BLaER1 treated with 17β-estradiol and CSF1 and Interleukin-3, amounts not matched to agents 10 nM and 100 nM (cell line): ENCODE data around the gene UROS.

Experiments used
- H3K27ac ChIP-seq, 11 experiments: shearing (Covaris generic); formaldehyde crosslinking; 2 replicates each; pipeline ENCODE4 v1.8.1; 2022
- H3K27me3 ChIP-seq, 11 experiments: shearing (Covaris generic); formaldehyde crosslinking; 2 replicates each; pipeline ENCODE4 v1.8.1; 2022
- H3K36me3 ChIP-seq, 11 experiments: shearing (Covaris generic); formaldehyde crosslinking; 2 replicates each; pipeline ENCODE4 v1.8.1; 2022
- H3K4me1 ChIP-seq, 10 experiments: shearing (Covaris generic); formaldehyde crosslinking; 2 replicates each; pipeline ENCODE4 v1.8.1; 2022
- H3K4me2 ChIP-seq, 11 experiments: shearing (Covaris generic); formaldehyde crosslinking; 2 replicates each; pipeline ENCODE4 v1.8.1; 2022
- H3K4me3 ChIP-seq, 10 experiments: shearing (Covaris generic); formaldehyde crosslinking; 2 replicates each; pipeline ENCODE4 v1.8.1; 2022
- H3K9ac ChIP-seq, 11 experiments: shearing (Covaris generic); formaldehyde crosslinking; 2 replicates each; pipeline ENCODE4 v1.8.1; 2022
- H3K9me3 ChIP-seq, 11 experiments: shearing (Covaris generic); formaldehyde crosslinking; replicated peaks in 1 of 11; 2 replicates each; pipeline ENCODE4 v1.8.1; 2022
- H4K20me1 ChIP-seq, 11 experiments: shearing (Covaris generic); formaldehyde crosslinking; 2 replicates each; pipeline ENCODE4 v1.8.1; 2022
- Cebpa-rat ChIP-seq, 11 experiments: shearing (Covaris generic); IDR thresholded peaks; 2 replicates each; pipeline ENCODE4 v1.8.1; 2022

UROS gene

DNA sequence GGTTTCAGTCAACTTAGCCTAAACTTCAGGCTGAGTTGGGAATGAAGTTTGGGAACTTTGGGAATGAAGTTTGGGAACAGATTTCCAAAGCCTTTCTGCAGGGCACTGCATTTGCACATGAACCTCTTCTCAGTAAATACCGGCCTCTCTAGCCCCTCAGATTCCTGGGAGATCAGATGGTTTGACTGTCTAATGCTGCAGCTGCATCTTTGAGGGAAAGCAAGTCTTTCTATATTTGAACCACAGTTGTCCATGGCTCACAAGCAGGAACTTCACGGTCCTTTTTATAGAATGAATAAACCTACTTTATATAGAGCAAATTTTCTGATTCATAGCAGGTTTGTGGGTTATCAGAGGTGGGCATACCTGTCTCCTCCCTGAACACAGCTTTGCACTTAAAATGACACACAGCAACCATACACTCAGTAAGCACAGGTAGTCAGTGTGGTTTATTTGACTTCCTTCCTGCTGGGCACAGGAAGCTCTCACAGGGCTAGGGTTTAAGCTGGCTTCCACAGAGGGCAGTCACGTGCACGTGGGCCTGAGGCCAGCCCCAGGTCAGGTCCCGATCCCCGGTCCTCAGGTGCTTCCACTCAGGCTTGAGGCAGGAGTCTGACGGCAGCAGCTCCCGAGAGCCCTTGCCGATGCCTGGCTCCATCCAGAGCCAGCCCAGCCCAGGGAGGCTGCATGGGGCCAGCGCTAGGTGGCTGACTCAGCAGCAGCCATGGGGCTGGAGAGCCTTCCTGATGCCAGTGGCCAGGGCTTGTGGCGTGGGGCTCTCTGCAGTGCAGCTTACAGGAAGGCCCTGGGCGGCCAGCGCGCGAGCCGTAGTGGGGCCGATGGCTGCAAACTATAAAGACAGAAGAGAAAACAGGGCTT is 34.7 kb downstream of the UROS start:
- no peak overlapping the region for H3K4me3 ChIP-seq
- peaks cover 7 to 28% (median 18%) of the 10 kb centered on the region in 10 experiments; a peak in 18 of 20 replicates for H3K4me1 ChIP-seq
- H4K20me1 ChIP-seq = peaks cover 0 to 12% (median 0%) of the 10 kb centered on the region in 11 experiments; a peak in 3 of 22 replicates
- H3K9me3 ChIP-seq = no peaks in the 10 kb centered on the region
- no peaks in the 10 kb centered on the region for H3K27me3 ChIP-seq
- H3K27ac ChIP-seq = no peak overlapping the region
- H3K36me3 ChIP-seq = peaks cover 36 to 50% (median 43%) of the 10 kb centered on the region in 11 experiments
- no peak for TF ChIP-seq Cebpa-rat (IDR thresholded peaks at IDR 0.05)
- no peak overlapping the region; a peak in 2 of 22 replicates for H3K9ac ChIP-seq
- H3K4me2 ChIP-seq = peak overlapping the region in 9 of 11 experiments; percentile 35 to 65 (median 50); a peak in 16 of 22 replicates

DNA sequence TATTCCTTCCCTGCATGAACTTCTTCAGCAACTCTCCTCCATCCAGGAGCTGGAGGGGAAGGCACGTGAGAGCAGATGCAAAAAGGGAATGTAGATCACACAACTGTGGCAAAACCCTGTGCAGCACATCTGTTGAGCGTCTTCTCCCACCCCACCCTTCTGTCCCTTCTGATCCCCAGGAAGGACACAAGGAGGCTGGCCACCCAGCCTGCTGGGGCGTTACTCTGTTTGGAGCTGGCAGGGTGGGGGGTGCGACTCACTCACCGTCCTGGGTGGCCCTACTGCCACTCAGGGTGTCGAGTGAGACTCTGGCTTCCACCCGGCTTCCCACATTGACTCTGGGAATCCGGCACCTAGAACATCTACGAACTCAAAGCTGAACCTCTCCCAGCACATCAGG is 37.3 kb downstream of the UROS start:
- no peaks in the 10 kb centered on the region; a peak in 1 of 22 replicates for H3K9me3 ChIP-seq
- no peaks in the 10 kb centered on the region for H3K27me3 ChIP-seq
- H3K4me2 ChIP-seq = no peak overlapping the region
- peaks cover 7 to 28% (median 18%) of the 10 kb centered on the region in 10 experiments; a peak in 18 of 20 replicates for H3K4me1 ChIP-seq
- peaks cover 0 to 12% (median 0%) of the 10 kb centered on the region in 11 experiments; a peak in 3 of 22 replicates for H4K20me1 ChIP-seq
- TF ChIP-seq Cebpa-rat (IDR thresholded peaks at IDR 0.05) = no peak
- H3K27ac ChIP-seq = no peak overlapping the region
- H3K9ac ChIP-seq = no peak overlapping the region
- peaks cover 15 to 30% (median 22%) of the 10 kb centered on the region in 11 experiments for H3K36me3 ChIP-seq
- H3K4me3 ChIP-seq = no peak overlapping the region

DNA sequence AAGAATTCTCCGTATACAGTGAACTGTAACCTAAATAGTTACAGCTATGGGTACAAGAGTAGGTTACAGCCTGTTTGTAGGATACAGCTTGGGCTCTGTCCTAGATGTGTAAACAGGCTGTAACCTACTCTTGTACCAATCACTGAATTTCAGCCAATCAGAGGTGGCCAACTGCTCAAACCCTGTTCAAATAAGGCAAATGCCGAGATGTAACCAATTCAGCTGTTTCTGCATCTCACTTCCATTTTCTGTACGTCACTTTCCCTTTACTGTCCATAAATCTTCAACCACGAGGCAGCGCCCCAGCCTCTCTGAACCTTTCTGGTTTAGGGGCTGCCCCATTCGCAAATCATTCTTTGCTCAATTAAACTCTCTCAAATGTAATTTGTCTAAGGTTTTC is 39.1 kb downstream of the UROS start:
- peaks cover 7 to 34% (median 17%) of the 10 kb centered on the region in 10 experiments; a peak in 18 of 20 replicates for H3K4me1 ChIP-seq
- H3K27ac ChIP-seq = no peak overlapping the region
- no peaks in the 10 kb centered on the region for H3K27me3 ChIP-seq
- H3K4me2 ChIP-seq = no peak overlapping the region
- H3K9me3 ChIP-seq = peaks cover 4 to 17% (median 11%) of the 10 kb centered on the region in 11 experiments; a peak in 14 of 22 replicates
- no peak overlapping the region for H3K9ac ChIP-seq
- H3K36me3 ChIP-seq = peaks cover 4 to 17% (median 11%) of the 10 kb centered on the region in 11 experiments; a peak in 20 of 22 replicates
- no peak overlapping the region for H3K4me3 ChIP-seq
- no peak for TF ChIP-seq Cebpa-rat (IDR thresholded peaks at IDR 0.05)
- peaks cover 0 to 5% (median 0%) of the 10 kb centered on the region in 11 experiments; a peak in 2 of 22 replicates for H4K20me1 ChIP-seq

DNA sequence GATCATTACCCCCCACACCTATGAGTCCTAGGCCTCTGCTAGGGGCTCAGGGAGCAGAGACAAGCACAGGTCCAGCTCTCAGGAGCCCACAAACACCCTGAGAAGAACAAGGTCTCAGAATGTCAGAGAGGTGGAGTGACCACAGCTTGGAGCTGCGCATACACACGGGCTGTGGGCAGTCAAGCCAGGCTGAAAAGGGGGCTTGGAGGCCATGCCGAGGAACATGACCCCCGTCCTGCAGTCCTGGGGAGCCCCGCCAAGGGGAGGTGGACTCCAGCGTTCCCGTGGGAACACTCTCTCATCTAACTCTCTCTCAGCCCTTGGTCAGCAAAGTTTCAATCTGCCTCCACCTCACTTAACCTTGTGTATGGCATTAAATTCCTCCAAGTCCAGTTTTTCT is 39.6 kb downstream of the UROS start:
- H3K9me3 ChIP-seq = peaks cover 8 to 23% (median 16%) of the 10 kb centered on the region in 11 experiments; a peak in 14 of 22 replicates
- H3K9ac ChIP-seq = no peak overlapping the region
- no peak overlapping the region for H3K4me3 ChIP-seq
- H3K27me3 ChIP-seq = no peaks in the 10 kb centered on the region
- TF ChIP-seq Cebpa-rat (IDR thresholded peaks at IDR 0.05) = no peak
- no peak overlapping the region for H3K4me2 ChIP-seq
- peaks cover 0 to 12% (median 6%) of the 10 kb centered on the region in 11 experiments; a peak in 16 of 22 replicates for H3K36me3 ChIP-seq
- peaks cover 1 to 29% (median 11%) of the 10 kb centered on the region in 10 experiments; a peak in 18 of 20 replicates for H3K4me1 ChIP-seq
- no peak overlapping the region for H3K27ac ChIP-seq
- peaks cover 0 to 5% (median 0%) of the 10 kb centered on the region in 11 experiments; a peak in 1 of 22 replicates for H4K20me1 ChIP-seq

DNA sequence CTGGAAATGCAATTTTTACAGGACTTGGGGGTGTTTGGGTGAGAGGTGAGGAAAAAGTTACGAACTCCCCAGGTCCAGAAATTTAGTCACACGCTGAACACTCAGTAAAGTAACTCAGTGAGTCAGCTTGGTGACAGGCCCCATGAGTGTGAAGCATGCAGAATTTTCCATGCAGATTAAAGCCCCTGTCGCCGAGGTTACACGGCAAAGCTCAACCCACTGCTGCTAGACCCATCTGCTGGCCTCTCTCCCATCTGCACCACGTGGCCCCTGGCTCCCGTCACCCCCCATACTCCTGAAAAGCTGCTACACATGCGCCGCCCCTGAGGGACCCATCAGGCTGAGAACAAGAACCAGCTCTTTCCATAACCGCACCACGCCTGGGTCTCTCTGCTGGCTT is 40.4 kb downstream of the UROS start:
- peaks cover 0 to 21% (median 8%) of the 10 kb centered on the region in 10 experiments; a peak in 12 of 20 replicates for H3K4me1 ChIP-seq
- peaks cover 8 to 28% (median 17%) of the 10 kb centered on the region in 11 experiments; a peak in 14 of 22 replicates for H3K9me3 ChIP-seq
- H3K4me2 ChIP-seq = no peak overlapping the region
- TF ChIP-seq Cebpa-rat (IDR thresholded peaks at IDR 0.05) = no peak
- no peak overlapping the region for H3K4me3 ChIP-seq
- H3K27ac ChIP-seq = no peak overlapping the region
- H3K36me3 ChIP-seq = peaks cover 0 to 4% (median 0%) of the 10 kb centered on the region in 11 experiments; a peak in 3 of 22 replicates
- no peaks in the 10 kb centered on the region for H3K27me3 ChIP-seq
- peaks cover 0 to 5% (median 0%) of the 10 kb centered on the region in 11 experiments; a peak in 1 of 22 replicates for H4K20me1 ChIP-seq
- no peak overlapping the region for H3K9ac ChIP-seq

DNA sequence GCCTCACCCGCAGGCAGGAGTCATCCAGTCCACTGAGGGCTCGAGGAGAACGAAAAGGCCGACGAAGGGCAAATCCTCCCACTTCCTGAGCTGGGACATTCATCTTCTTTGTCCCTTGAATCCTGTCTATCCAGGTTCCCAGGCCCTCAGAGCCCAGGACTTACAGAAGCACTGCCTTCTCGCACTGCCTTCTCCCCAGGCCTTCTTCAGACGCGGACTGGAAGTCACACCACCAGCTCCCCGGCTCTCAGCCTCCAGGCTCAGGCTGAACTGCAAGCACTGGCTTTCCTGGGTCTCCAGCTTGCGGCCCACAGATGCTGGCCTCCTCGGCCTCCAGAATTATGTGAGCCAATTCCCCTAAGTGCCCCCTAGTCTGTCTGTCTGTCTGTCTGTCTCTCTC is 41.0 kb downstream of the UROS start:
- no peak overlapping the region for H3K4me3 ChIP-seq
- H3K4me1 ChIP-seq = peaks cover 0 to 19% (median 6%) of the 10 kb centered on the region in 10 experiments; a peak in 12 of 20 replicates
- no peaks in the 10 kb centered on the region for H3K27me3 ChIP-seq
- H3K9ac ChIP-seq = no peak overlapping the region
- 0 out of 22 replicates have a peak, but pooled peaks cover 0 to 3% (median 0%) of the 10 kb centered on the region in 11 experiments for H3K36me3 ChIP-seq
- no peak overlapping the region for H3K27ac ChIP-seq
- TF ChIP-seq Cebpa-rat (IDR thresholded peaks at IDR 0.05) = no peak
- H4K20me1 ChIP-seq = peaks cover 0 to under 1% (median 0%) of the 10 kb centered on the region in 11 experiments; a peak in 1 of 22 replicates
- no peak overlapping the region for H3K4me2 ChIP-seq
- peaks cover 8 to 28% (median 17%) of the 10 kb centered on the region in 11 experiments; a peak in 14 of 22 replicates for H3K9me3 ChIP-seq

DNA sequence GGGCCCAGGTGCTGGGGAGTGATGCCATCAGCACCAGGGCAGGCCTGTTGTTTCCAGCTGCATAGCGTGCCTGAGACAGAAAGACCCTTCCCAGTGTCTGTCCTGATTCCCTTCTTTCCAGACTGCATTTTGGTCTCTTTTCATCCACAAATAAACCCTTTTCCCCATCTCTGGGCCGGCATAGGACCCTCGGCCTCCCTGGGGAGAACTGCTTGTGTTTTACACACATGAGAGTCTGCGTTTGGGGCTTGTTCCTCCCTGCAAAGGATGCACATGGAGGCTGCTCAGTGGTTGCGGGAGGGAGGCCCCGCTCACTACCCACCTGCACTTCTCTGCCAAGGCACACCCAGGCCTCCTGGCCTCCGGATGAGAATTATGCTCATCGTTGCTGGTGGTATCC is 41.7 kb downstream of the UROS start:
- peaks cover 8 to 28% (median 17%) of the 10 kb centered on the region in 11 experiments; a peak in 14 of 22 replicates for H3K9me3 ChIP-seq
- H3K27ac ChIP-seq = no peak overlapping the region
- H3K4me3 ChIP-seq = no peak overlapping the region
- H3K4me2 ChIP-seq = no peak overlapping the region
- H3K27me3 ChIP-seq = no peaks in the 10 kb centered on the region
- H3K9ac ChIP-seq = no peak overlapping the region
- TF ChIP-seq Cebpa-rat (IDR thresholded peaks at IDR 0.05) = no peak
- H4K20me1 ChIP-seq = no peaks in the 10 kb centered on the region
- H3K4me1 ChIP-seq = peaks cover 0 to 12% (median 1%) of the 10 kb centered on the region in 10 experiments; a peak in 9 of 20 replicates
- H3K36me3 ChIP-seq = 0 out of 22 replicates have a peak, but pooled peaks cover 0 to 3% (median 0%) of the 10 kb centered on the region in 11 experiments

DNA sequence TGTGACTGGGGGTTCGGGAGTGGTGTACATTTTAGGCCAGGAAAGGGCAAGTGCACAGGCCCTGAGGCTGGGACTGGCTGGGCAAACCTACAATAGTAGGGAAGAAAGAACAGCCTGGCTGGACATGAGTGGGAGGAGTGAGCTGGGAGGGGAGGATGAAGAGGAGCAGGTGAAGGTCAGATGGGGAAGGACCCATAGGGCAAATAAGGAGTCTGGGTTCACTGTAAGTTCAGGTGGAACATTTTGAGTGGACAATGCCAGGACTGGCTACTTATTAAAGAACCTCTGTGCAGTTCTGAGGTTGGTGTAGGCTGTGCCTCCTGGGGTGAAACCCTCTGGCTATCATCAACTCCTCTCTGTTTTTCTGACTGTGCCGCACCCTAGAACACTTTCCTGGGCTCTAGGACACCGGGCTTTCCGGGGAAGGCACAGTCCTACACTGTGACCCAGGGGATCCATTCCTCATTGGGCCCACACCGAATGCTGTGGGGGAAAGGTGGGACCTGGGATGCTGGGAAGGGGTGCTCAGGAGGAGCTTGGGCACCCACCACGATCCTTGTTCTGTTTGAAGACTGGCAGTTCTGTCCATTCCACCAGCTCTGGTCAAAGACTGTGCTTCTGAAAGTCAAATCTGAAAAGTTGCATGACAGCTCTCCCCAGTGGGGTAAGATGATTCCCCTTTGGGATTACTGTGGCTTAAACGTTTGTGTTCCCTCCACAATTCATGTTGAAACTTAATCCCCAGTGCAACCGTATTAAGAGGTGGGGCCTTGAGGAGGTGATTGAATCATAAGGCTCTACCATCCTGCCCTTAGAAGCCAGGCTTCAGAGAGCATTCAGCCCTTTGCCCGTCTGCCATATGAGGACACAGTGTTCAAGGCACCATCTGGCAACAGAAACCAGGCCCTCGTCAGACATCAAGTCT is 43.4 kb downstream of the UROS start:
- H3K36me3 ChIP-seq = no peaks in the 10 kb centered on the region
- peaks cover 0 to 10% (median 1%) of the 10 kb centered on the region in 10 experiments; a peak in 7 of 20 replicates for H3K4me1 ChIP-seq
- no peak overlapping the region for H3K27ac ChIP-seq
- no peaks in the 10 kb centered on the region for H3K27me3 ChIP-seq
- no peaks in the 10 kb centered on the region for H4K20me1 ChIP-seq
- peak overlapping the region in 7 of 11 experiments; percentile 20 to 54 (median 26); a peak in 10 of 22 replicates for H3K4me2 ChIP-seq
- H3K9me3 ChIP-seq = peaks cover 8 to 28% (median 17%) of the 10 kb centered on the region in 11 experiments; a peak in 14 of 22 replicates
- TF ChIP-seq Cebpa-rat (IDR thresholded peaks at IDR 0.05) = no peak
- H3K9ac ChIP-seq = no peak overlapping the region
- no peak overlapping the region for H3K4me3 ChIP-seq
